GM18519 (cell line): Measurements from ENCODE around the gene PDE3B.
"Not testable (repeated sequence)": the region's sequence is repeated elsewhere in the genome, so short reads cannot be mapped to it uniquely, and the experiment has no call there.

Experiments used
- ATAC-seq: cut with Tn5 transposase; IDR thresholded peaks from one replicate; pipeline ENCODE4 v1.9.1; 2021; ENCODE audit warnings: mild to moderate bottlenecking, moderate library complexity; ENCODE audit not compliant: unreplicated experiment, low FRiP score

The PDE3B gene

DNA sequence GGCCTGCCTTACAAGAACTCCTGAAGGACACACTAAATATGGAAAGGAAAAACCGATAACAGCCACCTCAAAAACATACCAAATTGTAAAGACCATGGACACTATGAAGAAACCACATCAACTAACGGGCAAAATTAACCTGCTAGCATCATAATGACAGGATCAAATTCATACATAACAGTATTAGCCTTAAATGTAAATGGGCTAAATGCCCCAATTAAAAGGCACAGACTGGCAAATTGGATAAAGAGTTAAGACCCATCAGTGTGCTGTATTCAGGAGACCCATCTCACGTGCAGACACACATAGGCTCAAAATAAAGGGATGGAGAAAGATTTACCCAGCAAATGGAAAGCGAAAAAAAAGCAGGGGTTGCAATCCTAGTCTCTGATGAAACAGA lies 220.2 kb downstream of the PDE3B start:
- ATAC-seq: not testable (repeated sequence)

DNA sequence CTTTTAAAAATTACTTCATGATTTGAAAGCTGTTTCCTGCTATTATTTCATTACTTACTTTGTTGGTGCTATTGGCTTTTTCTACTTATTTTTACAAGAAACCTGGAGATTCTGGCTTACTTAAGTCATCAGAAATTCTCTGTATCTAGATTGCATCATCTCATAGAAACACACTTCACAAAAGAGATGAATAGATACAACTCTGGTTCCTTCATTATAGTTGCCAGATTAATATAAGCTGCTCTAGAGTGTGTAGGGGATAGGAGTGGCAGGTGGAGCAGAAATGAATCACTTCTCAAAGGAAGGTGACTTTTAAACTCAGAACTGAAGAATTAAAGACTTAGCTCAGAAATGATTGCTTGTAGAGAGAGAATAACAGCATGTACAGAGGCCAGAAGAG lies 228.4 kb downstream of the PDE3B start:
- no peak for ATAC-seq

DNA sequence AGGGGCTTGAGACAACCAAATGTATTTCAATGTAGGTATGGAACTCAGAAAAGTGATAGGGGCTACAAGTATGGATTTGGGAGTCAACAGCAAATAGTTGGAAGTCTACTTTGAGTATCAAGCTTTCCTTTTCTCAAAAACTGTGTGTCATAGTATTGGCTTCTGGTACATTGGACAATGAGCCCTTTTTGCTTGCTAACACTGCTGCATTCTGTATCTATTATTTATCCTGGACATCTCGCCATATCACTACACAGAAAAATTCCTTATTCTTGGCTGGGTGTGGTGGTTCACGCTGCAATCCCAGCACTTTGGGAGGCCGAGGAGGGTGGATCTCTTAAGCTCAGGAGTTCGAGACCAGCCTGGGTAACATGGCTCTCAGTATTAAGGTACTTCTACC lies 230.0 kb downstream of the PDE3B start:
- no peak for ATAC-seq

DNA sequence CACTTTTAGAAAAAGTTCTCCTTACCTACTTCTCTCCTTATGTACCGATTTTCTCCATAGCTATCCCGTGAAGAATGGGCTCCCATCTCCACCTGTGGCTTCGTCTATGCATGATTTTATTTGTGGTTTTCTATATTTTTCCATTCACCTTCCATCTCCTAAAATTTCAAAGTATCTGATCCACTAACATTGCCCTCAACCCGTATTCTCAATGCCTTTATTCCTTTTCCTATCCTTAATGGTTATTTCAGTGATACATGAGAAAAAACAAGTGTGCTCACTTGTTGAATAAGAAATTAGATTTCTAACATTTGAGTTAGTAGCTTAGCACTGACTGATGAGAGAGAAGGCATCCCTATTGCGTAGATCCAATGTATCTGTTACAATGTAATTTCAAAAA lies 231.6 kb downstream of the PDE3B start:
- no peak for ATAC-seq

DNA sequence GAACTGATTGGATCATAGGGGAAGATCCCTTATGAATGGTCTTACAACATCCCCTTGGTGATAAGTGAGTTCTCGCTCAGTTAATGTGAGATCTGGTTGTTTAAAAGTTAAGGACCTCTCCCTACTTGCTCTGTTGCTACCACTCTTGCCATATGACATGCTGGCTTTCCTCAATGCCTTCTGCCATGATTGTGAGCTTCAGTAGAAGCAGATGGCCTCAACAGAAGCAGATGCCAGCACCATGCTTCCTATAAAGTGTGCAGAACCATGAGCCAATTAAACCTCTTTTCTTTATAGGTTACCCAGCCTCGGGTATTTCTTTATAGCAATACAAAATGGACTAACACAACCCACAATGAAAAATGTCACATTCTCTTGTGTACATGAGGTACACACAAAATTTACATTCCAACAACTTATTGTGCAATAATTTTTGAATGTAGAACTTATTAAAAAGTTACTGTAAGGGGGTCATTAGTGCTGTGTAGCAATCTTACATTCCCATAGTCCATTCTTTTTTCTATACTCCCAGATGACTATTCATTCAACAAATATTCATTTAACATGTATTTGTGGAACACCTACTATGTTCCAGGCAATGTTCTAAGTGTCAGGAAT lies 238.1 kb downstream of the PDE3B start:
- no peak for ATAC-seq

DNA sequence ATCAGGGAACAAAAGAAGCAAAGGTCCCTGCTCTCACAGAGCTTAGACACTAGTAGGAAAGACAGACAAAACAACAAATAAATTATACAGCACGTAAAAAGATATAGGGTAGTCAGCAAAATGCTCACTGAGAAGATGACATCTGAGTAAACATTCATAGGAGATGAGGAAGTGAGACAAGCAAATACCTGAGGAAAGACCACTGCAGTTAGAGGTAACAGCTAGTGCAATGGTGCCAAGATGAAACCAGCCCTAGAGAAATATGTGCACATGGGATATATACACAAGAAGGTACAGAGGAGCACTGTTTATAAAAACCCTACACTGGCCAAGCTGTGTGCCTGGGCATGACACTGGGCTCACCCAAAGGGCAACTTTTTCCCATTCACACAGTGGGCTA lies 238.6 kb downstream of the PDE3B start:
- ATAC-seq: no peak

DNA sequence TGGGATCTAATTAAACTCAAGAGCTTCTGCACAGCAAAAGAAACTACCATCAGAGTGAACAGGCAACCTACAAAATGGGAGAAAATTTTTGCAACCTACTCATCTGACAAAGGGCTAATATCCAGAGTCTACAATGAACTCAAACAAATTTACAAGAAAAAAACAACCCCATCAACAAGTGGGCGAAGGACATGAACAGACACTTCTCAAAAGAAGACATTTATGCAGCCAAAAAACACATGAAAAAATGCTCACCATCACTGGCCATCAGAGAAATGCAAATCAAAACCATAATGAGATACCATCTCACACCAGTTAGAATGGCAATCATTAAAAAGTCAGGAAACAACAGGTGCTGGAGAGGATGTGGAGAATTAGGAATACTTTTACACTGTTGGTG lies 240.1 kb downstream of the PDE3B start:
- not testable (repeated sequence) for ATAC-seq

DNA sequence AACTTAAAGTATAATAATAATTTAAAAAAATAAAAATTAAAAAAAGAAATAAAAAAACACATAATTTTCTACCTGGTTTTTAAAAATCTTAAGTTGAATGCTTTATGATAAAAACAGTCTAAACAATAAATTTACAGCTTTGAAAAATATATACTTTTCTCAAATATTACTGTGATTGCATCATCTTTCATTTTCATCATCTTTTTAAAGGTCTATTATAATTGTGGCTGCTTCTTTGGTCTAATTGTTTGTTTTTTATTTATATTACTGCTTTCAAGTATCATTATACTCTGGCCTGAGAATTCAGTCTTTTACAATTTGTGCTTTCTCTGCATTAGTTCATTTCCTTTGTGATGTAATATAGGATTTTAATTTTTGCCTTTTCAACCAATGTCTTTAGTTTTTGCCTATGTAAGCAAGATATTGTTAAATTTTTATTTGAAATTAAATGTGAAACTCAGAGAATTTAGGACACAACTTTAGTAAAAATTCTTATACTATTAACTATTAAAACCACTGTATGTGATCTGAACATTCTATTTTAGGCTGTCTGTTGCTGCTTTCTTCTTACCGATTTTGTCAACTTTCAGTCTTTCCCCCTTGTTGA lies 241.2 kb downstream of the PDE3B start:
- no peak for ATAC-seq

DNA sequence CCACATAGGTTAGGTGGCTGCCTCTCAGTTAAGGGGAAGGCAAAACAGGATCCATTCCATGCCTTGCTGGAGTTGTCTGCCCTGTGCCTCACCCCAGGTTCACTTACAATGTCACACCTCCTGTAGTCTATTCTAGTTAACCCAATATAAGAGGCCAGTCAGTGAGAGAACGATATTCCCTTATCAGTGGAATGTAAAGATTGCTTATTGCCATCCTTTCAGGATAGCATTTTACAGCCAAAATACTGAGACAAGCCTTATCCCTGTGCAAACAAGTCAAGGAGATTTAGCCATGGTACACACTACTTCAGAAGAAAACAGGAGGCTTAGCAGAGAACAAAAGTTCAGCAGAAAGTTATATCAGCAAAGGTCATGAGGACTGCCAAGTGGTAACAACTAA lies 242.9 kb downstream of the PDE3B start:
- no peak for ATAC-seq

DNA sequence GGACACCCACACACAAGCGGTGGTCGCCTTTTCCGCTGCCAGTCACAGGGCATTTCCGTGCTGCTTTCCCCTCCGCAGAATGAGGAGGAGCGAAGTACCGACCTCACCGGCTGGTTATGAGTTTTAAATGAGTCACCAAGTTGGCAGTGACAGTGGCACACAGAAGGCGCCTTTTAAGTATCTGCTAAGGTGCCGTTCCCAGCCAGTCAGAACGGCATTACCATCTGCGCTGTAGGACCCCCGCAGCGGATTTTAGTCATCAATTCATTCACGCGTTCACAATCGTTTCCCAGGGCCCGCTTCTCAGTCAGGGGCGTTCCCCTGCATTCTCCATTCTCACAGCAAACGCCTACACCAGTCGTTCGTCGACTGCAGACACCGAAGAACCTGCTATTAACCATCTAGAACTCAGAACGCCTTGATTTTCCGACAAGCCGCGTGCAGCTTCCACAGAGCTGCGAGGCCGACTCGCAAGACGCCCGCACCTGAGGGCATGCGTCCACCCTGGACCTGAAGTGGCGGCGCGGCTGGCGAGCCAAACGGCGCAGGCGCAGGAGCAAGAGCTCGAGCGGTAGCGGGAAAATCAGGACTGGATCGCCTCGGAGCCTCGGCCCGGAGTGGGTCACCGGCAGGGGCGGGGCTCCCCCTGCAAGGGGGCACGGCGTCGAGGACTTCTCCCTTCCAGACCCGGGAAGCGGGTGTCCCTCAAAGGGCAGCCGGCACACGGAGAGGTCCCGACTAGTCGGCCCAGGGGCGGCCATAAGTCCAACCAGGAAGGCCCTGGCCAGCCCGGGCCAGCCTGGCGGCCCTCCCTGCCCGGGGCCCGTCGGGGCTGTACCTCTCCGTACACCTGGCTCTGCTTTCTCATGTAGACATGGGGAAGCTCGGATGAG lies 247.8 kb downstream of the PDE3B start:
- ATAC-seq: peak; percentile 39

DNA sequence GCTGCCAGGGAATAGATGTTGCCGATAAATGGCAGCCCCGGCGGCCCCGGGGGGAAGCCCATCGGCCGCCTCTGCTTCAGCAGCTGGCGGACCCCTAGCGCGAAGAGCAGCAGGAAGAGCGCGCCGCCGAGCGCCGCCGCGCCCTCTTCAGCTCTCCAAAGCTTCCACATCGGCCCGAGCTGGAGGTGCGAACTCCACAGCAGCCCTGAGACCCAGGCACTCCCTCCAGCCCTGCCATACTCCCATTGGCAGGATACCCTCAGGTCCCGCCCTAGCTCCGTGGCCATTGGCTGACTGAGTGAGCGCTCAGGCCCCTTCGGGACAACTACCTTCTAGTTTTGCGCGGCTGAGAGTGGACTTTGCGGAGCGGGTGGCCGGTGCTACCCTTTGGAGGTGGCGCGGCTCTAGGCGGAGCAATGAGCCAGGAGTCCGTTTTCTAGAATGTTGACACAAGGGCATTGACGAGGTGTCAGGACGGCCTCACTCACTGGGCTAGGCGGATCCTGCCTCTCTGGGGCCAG lies 248.5 kb downstream of the PDE3B start, which contains the start of gene CYP2R1:
TSS of gene CYP2R1 (minus strand) at position 196 of the 521 bp plus-strand sequence. CDS start at position 170, 26 bp downstream.
- ATAC-seq: peak; percentile 94

DNA sequence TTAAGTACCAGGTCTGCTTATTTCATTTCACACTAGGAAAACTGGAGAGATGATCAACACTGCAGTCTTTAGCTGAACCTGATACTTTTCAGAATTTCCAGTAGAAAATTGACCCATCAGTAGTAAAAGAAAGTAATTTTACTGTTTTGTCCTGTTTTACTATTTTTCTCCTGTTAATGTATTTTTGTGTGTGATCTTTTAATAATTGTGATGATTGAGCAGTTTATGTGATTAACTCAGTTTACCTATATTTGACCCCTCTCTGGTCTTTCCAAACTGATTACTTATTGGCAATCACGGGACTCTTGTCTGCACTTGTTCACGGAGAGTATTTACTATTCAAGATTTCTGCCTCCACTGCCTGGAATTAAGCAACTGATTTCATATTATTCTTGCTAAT lies 249.0 kb downstream of the PDE3B start:
- ATAC-seq: no peak

DNA sequence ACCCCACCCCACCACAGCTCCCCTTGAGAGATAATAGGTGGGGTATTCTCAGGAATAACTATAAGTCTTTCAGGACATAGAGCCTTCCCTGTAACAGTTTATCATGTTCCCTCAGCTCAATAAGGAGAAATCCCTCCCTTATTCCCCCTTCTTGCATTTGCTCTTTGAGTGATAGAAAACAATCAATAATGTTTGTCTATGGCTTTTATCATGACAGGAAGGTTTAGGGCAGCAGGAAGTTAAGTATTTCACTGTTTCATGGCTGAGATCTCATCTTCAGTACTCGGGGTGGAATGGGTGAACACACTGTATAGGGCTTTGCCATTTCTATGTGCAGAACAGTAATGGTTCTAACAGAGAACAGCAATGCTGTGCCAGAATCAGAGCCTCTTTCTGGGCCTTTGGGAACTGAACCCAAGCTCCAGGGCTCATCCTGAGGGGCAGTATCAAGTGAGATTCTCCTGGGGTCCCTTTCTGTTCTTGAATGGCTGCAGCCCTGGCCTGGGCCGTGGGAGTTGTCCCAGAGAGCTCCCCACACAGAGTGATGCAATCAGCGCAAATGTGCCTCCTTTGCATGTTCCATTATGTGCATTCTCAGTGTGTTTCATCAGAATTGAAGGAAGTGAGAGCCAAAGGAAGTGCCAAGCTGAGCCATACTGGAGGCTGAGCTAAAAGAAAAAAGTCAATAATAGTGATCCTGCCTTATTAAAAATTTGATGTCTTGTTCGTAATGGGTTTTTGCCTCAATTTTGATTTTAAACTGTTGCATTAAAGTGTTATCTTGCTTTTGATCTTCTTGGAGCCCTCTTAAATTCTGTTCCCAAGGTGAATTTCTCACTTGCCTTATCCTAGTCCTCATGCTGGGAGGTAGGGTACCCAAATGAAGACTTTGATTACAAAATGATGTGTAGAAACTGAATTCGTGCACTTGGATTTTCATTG lies 251.3 kb downstream of the PDE3B start:
- ATAC-seq: no peak

DNA sequence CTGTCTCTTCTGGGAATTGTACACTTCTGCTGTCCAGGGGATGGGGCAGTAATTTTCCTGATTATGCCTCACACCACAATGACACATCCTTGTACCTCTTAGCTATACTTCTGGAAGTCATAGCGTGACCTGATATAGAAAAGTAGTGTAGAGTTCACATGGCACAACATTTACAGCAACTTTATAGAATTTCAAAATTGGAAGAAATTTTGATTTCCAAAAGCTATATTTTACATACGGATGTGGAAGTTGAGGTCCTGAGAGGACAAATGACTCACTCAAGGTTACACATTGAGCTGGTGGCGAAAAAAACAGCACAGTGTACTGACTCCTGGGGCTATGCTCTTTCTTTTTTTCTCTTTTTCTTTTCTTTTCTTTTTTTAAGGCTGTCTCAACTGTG lies 254.8 kb downstream of the PDE3B start:
- no peak for ATAC-seq

DNA sequence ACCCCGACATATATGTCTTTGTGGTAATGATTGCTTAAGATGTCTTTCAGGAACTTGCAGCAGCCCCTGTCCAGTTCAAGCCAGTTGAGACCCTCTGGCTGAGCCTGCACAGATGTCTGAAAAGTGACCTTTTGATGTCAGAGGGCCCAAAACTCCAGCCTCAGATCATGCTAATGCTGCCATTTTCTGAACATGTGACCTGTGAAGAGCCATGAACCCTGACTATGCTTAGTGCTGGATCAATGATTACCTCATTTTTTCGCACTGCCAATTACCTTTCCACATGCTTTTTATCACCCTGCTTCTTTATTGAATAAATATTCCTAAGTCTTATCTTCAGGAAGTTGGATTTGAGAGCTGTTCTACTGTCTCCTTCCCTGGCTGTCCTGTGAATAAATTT lies 255.3 kb downstream of the PDE3B start:
- no peak for ATAC-seq

DNA sequence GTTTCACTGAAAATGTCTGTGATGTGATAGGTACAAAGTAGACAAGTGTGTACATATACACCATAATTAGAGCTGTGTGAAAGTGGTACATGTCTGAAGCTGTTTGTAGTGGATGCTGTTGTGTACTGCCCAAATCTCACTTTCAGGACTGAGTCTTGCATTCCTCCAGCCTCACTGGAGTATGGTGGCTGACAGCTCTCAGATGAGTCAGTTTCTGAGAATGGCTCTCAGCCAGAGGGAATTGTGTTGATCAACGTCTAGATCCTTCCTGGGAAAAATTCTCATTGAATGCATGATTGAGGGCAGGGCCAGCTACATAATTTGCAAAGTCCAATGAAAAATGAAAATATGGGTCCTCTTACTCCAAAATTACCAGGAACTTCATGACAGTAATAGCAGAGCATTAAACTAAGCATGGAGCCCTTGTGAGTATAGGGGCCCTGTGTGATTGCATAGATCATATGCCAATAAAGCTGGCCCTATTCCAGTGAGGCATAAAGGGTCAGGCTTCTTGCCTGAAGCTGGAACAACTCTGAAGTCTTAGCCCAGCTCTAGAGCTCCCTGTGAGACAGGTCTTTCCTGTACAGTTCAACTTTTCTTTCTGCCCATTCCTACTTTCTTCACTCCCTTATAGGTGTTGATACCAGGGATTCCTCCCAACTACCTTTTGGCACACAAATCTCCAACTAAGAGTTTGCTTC lies 259.2 kb downstream of the PDE3B start:
- no peak for ATAC-seq

DNA sequence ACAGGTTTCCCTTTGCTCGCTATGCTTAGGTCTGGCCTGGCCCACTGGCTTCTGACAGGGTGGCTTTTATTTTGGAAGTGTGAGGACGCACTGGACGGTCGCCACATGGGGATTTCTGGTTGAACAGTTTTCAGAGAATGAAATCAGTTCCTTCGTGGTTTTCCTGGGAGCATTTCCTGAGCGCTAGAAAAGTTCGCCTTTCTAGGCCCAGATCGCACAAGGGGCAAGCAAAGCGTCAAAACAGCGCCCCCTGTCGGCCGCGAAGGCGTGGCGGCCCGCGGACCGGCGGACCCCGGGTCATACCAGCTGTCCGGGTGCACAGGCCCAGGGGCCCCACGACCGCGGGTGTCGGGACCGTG lies 261.1 kb downstream of the PDE3B start:
- peak; percentile 32 for ATAC-seq

DNA sequence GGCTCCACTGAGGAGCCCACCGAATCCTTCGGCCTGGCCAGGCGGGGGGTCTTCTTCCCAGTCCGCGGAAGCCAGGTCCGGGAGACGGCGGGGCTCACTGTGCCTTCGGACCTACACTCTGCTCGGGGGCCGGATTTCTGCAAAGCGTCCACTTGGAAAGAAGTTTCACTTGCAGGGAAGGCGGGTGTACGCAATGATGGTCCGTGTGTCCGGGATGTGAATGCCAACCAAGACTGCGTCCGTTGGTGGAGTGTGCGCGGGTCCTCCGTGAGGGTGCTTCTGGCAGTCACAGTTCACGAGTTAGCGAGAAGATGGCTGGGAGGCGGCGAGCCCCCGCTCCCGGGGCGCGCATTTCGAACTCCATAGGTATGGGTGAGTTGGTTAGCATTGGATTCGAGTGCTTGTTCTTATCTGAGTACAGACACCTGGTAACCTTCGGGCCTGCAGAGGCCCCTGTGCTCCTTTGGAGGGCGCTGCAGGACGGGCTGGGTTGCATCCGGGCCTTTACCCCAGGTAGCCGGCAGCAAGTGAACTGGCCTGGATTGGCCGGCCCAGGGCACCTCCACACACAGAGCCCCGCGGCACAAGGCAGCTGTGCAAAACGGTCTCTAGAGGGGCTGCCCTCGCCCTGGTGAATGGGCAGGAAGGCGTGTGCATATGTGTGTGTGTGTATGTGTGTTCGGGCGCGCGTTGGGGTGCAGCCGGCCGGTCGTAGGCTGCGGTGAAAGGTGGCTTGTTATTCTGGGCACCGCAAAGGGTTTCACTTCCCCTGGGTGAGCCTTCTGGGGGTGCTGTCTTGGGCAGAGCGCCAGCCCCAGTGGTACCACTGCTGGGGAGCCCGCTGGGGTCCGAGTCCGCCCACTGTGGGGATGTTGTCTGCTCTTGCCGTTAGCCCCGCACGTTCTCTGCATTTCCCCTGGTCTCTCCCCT lies 261.8 kb downstream of the PDE3B start:
- ATAC-seq: peak; percentile 31

DNA sequence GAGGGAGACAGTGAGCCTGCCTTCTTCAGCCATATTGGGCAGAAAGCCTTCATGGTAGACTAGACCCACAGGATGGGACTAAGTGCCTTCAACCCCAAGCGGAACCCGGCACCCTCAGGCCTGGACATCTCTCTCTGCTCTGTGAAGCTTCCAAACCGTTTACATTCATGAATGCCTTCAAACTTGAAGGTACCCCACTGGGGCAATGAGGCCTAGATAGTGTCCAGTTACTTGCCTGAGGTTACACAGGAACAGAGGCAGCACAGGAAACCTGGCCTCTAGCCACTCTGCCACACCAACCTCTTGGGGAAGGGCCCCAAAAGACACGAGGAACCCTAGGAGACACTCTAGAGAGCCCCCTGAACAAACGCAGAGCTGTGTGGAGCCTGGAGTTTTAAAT lies 263.0 kb downstream of the PDE3B start:
- ATAC-seq: no peak
